C4-2B (cell line): Measurements from ENCODE around the gene ZNF569.
"Not testable (repeated sequence)": the region's sequence is repeated elsewhere in the genome, so short reads cannot be mapped to it uniquely, and the experiment has no call there.

ENCODE experiments used
- H3K27ac ChIP-seq: fragments of 450-650 bp; 2 replicates; pipeline ENCODE4 v1.5.1; 2017
- CTCF ChIP-seq: fragments of 450-650 bp; conservative IDR thresholded peaks from 2 replicates; pipeline ENCODE4 v1.5.1; 2017; ENCODE audit warnings: mild to moderate bottlenecking
- ZFX ChIP-seq: fragments of 450-650 bp; IDR thresholded peaks from 2 replicates; pipeline ENCODE4 v1.6.1; 2017

Gene ZNF569

GRCh38 chr19:37452500-37453245, 14.6 kb downstream of the ZNF569 start:
- no peak overlapping the region for H3K27ac ChIP-seq
- no peak for TF ChIP-seq CTCF
- no peak for TF ChIP-seq ZFX

GRCh38 chr19:37413313-37414084, 53.7 kb downstream of the ZNF569 start:
- H3K27ac ChIP-seq = no peak overlapping the region
- TF ChIP-seq ZFX (no peak), CTCF (no peak)

GRCh38 chr19:37412700-37413099, 54.5 kb downstream of the ZNF569 start:
- no peak overlapping the region for H3K27ac ChIP-seq
- no peak for TF ChIP-seq ZFX
- no peak for TF ChIP-seq CTCF

- H3K27ac ChIP-seq = not testable (repeated sequence)
Measured at GRCh38 chr19:37406140-37406846, 61.0 kb downstream of the ZNF569 start.

- no peak overlapping the region for H3K27ac ChIP-seq
- TF ChIP-seq CTCF (no peak), ZFX (no peak)
Measured at GRCh38 chr19:37403403-37403802, 63.8 kb downstream of the ZNF569 start.

GRCh38 chr19:37401078-37401477, 66.2 kb downstream of the ZNF569 start:
- TF ChIP-seq ZFX = no peak
- no peak overlapping the region for H3K27ac ChIP-seq

- H3K27ac ChIP-seq = not testable (repeated sequence)
Measured at GRCh38 chr19:37391399-37391798, 75.8 kb downstream of the ZNF569 start.

- TF ChIP-seq CTCF = no peak
- no peak for TF ChIP-seq ZFX
- no peak overlapping the region for H3K27ac ChIP-seq
Measured at GRCh38 chr19:37389234-37389633, 78.0 kb downstream of the ZNF569 start.
